ENCODE measurements around the gene PKM. TPM values are rescaled to one million over a fixed set of nuclear protein-coding genes. Genes with fewer than 3 reads are reported as not detected.

Gene PKM
- total and polyA plus RNA-seq, 8 donors, result 79.9 to 452 (median 272) TPM

GRCh38 chr15:72205273-72205672 is 25.7 kb downstream of the PKM start:
- peaks cover 91 to 100% (median 99%) of the 10 kb centered on the region in 4 donors for H3K36me3 ChIP-seq
- no peaks in the 10 kb centered on the region for H3K27me3 ChIP-seq
- no peaks in the 10 kb centered on the region for H3K9me3 ChIP-seq
- H3K4me1 ChIP-seq, result peaks cover 8 to 31% (median 15%) of the 10 kb centered on the region in 4 donors
- no peak overlapping the region for H3K27ac ChIP-seq
- WGBS, 5 donors, result 81 to 93% (median 88%) methylated on average over 2 of the region's 2 CpGs
- no peak for DNase-seq
- H3K4me3 ChIP-seq, result no peak overlapping the region
- intact Hi-C loops (cut with DNase I; ENCODE audit: low total_unique reads), result no loop called here
- no peak for TF ChIP-seq POLR2AphosphoS5 (IDR thresholded peaks at IDR 0.05)

GRCh38 chr15:72203507-72203837 is 27.5 kb downstream of the PKM start:
- WGBS, 5 donors, result 10 to 37% (median 19%) methylated on average over 3 to 5 of the region's 5 CpGs
- Histone ChIP-seq H3K27me3 (no peaks in the 10 kb centered on the region), H3K9me3 (no peaks in the 10 kb centered on the region), H3K36me3 (peaks cover 84 to 100% (median 99%) of the 10 kb centered on the region in 4 donors), H3K4me1 (peaks cover 8 to 35% (median 14%) of the 10 kb centered on the region in 4 donors), H3K27ac (peak overlapping the region in 4 of 5 donors; percentile 8 to 69 (median 58)), H3K4me3 (no peak overlapping the region)
- intact Hi-C loops (cut with DNase I; ENCODE audit: low total_unique reads), result loop anchor here (5.0 kb wide), 1 partner anchor 79 kb away; no protein-coding TSS in a partner anchor
- DNase-seq, result peak; percentile 68 to 86
- TF ChIP-seq CTCF (IDR thresholded peaks at IDR 0.05), result no peak
- no peak for TF ChIP-seq POLR2A (IDR thresholded peaks at IDR 0.05)
- TF ChIP-seq POLR2AphosphoS5 (IDR thresholded peaks at IDR 0.05), result peak; percentile 27 to 77 (median 62)

GRCh38 chr15:72202801-72203506 is 28.0 kb downstream of the PKM start:
- peak overlapping the region; percentile 8 to 69 (median 48) for H3K27ac ChIP-seq
- no peak overlapping the region for H3K4me3 ChIP-seq
- TF ChIP-seq EP300 (IDR thresholded peaks at IDR 0.05), result no peak
- TF ChIP-seq CTCF (IDR thresholded peaks at IDR 0.05), result no peak
- no peak for TF ChIP-seq POLR2A (IDR thresholded peaks at IDR 0.05)
- TF ChIP-seq POLR2AphosphoS5 (IDR thresholded peaks at IDR 0.05), result no peak
- H3K9me3 ChIP-seq, result no peaks in the 10 kb centered on the region
- H3K27me3 ChIP-seq, result no peaks in the 10 kb centered on the region
- H3K36me3 ChIP-seq, result peaks cover 80 to 97% (median 96%) of the 10 kb centered on the region in 4 donors
- peaks cover 8 to 40% (median 15%) of the 10 kb centered on the region in 4 donors for H3K4me1 ChIP-seq
- 81 to 88% (median 83%) methylated on average over 6 to 8 of the region's 8 CpGs for WGBS, 5 donors
- intact Hi-C loops (cut with DNase I; ENCODE audit: low total_unique reads), result loop anchor here (5.0 kb wide), 1 partner anchor 79 kb away; no protein-coding TSS in a partner anchor
- DNase-seq, result no peak

- intact Hi-C loops (cut with DNase I; ENCODE audit: low total_unique reads), result loop anchor here (5.0 kb wide), 1 partner anchor 80 kb away; no protein-coding TSS in a partner anchor
- peaks cover 8 to 45% (median 18%) of the 10 kb centered on the region in 4 donors for H3K4me1 ChIP-seq
- no peak for DNase-seq
- peaks cover 73 to 91% (median 89%) of the 10 kb centered on the region in 4 donors for H3K36me3 ChIP-seq
- no peak for TF ChIP-seq EP300 (IDR thresholded peaks at IDR 0.05)
- no peak for TF ChIP-seq CTCF (IDR thresholded peaks at IDR 0.05)
- TF ChIP-seq POLR2AphosphoS5 (IDR thresholded peaks at IDR 0.05), result no peak
- no peak for TF ChIP-seq POLR2A (IDR thresholded peaks at IDR 0.05)
- H3K27me3 ChIP-seq, result peaks cover 0 to 3% (median 2%) of the 10 kb centered on the region in 3 donors
- H3K9me3 ChIP-seq, result no peaks in the 10 kb centered on the region
- WGBS, 5 donors, result 89 to 95% (median 92%) methylated on average over 6 to 13 of the region's 13 CpGs
- peak overlapping the region in 3 of 5 donors; percentile 4 to 69 (median 68) for H3K27ac ChIP-seq
- H3K4me3 ChIP-seq, result no peak overlapping the region
Observed at GRCh38 chr15:72202302-72202701, 28.7 kb downstream of the PKM start.
